ENCODE measurements around the gene SERPINA1. TPM values are rescaled to one million over a fixed set of nuclear protein-coding genes. Genes with fewer than 3 reads are reported as not detected.

Gene SERPINA1
- total RNA-seq, 1 experiment from 2014 or later: 9.1 TPM

GRCh38 chr14:94382099-94382715 lies 6.2 kb downstream of the SERPINA1 start:
- Histone ChIP-seq H3K36me3 (ENCODE audit: control insufficient read depth in 1 of 2, insufficient read depth in 2 of 2, low read length in 2 of 2) (no peaks in the 10 kb centered on the region), H3K9ac (ENCODE audit: low read length) (no peak overlapping the region), H3K4me1 (ENCODE audit: control insufficient read depth in 1 of 2, insufficient read depth in 2 of 2, low read length in 2 of 2) (peaks cover 0 to 5% of the 10 kb centered on the region in 2 experiments; a peak in 1 of 4 replicates), H3K27ac (ENCODE audit: low read depth, low read length) (no peak overlapping the region), H2AFZ (ENCODE audit: low read depth, low read length, poor library complexity, severe bottlenecking) (no peak overlapping the region), H3K79me2 (ENCODE audit: insufficient read depth, low read length) (no peaks in the 10 kb centered on the region), H3K4me2 (ENCODE audit: low read length) (no peak overlapping the region), H3K9me2 (ENCODE audit: insufficient read depth) (no peaks in the 10 kb centered on the region), H3K9me3 (ENCODE audit: control insufficient read depth in 1 of 2, insufficient read depth in 1 of 2, low read depth in 1 of 2, low read length in 2 of 2) (no peaks in the 10 kb centered on the region), H3K4me3 (replicated peaks in 1 of 2; ENCODE audit: low read depth in 1 of 2, low read length in 2 of 2) (no peak overlapping the region), H4K20me1 (ENCODE audit: insufficient read depth) (no peaks in the 10 kb centered on the region), H3K27me3 (ENCODE audit: insufficient read depth, low read length) (no peaks in the 10 kb centered on the region)
- RAD21 ChIA-PET (ENCODE audit: low non-redundant PET in 1 of 2, low total read pairs in 2 of 2, uncharacterized antibody in 2 of 2, unreplicated experiment in 2 of 2): no interaction called here
- intact Hi-C loops (cut with micrococcal nuclease): no loop called here
- BruUV-seq (replicated peaks): no TSS peak
- CTCF ChIA-PET: no interaction called here
- TF ChIP-seq JUND (IDR thresholded peaks at IDR 0.05): no peak
- no peak for TF ChIP-seq RAD21 (IDR thresholded peaks at IDR 0.05; ENCODE audit: low read depth)
- TF ChIP-seq EZH2phosphoT487 (IDR thresholded peaks at IDR 0.05; ENCODE audit: borderline replicate concordance): no peak
- no peak for TF ChIP-seq POLR2AphosphoS5 (IDR thresholded peaks at IDR 0.05; ENCODE audit: low read depth, low read length)
- TF ChIP-seq SIN3A (IDR thresholded peaks at IDR 0.05; ENCODE audit: low read depth): no peak
- no peak for TF ChIP-seq POLR2A (IDR thresholded peaks at IDR 0.05; ENCODE audit: borderline replicate concordance, extremely low read depth, insufficient read depth, insufficient read length)
- no peak for TF ChIP-seq ZBTB33 (IDR thresholded peaks at IDR 0.05; ENCODE audit: extremely low read depth, insufficient replicate concordance, low read length)
- TF ChIP-seq YY1 (IDR thresholded peaks at IDR 0.05; ENCODE audit: extremely low read depth, insufficient replicate concordance, low read depth, low read length): no peak
- TF ChIP-seq TCF7L2 (IDR thresholded peaks at IDR 0.05; ENCODE audit: borderline replicate concordance, extremely low read depth, insufficient read depth, insufficient read length): no peak
- TF ChIP-seq ELF1 (IDR thresholded peaks at IDR 0.05; ENCODE audit: borderline replicate concordance, low read depth): no peak
- no peak for TF ChIP-seq SP1 (IDR thresholded peaks at IDR 0.05; ENCODE audit: low read depth)
- TF ChIP-seq MAX (IDR thresholded peaks at IDR 0.05): no peak
- TF ChIP-seq FOSL1 (IDR thresholded peaks at IDR 0.05; ENCODE audit: low read depth): no peak
- no peak for TF ChIP-seq ZFX (IDR thresholded peaks at IDR 0.05)
- TF ChIP-seq CTCF (IDR thresholded peaks at IDR 0.05 in 2 of 3, conservative IDR thresholded peaks at IDR 0.05 in 1 of 3; ENCODE audit: borderline replicate concordance in 1 of 3, insufficient read depth in 1 of 3, low read depth in 2 of 3, low read length in 2 of 3): no peak
- ATAC-seq (no peak), DNase-seq (ENCODE audit: low read depth, low spot score) (no peak)
- POLR2A ChIA-PET: no interaction called here

All from HCT116 (cell line).